H1 (cell line): ENCODE results near the gene INTU. TPM values are rescaled to one million over a fixed set of nuclear protein-coding genes. Genes with fewer than 3 reads are reported as not detected.

Source experiments
- CTCF ChIA-PET: fragments of 300-600 bp; sonication (Branson Sonifier 250); formaldehyde crosslinking; loops from one replicate; lab custom pipeline; 2021; ENCODE audit not compliant: partially characterized antibody; lab: Charles Lee
- POLR2A ChIA-PET: fragments of 300-600 bp; sonication (Branson Sonifier 250); formaldehyde crosslinking; loops from one replicate; lab custom pipeline; 2021; ENCODE audit warnings: inconsistent platforms; ENCODE audit not compliant: partially characterized antibody; lab: Charles Lee
- DNase-seq, 2 experiments: peaks; one replicate each; pipeline versions ENCODE4 v3.0.0 to v3.0.0-alpha.2; 2010 to 2022; ENCODE audit warnings: low spot score in 2 of 2, low read depth in 1 of 2, mixed read lengths in 1 of 2
- FAIRE-seq: peaks from 2 replicates; lab custom pipeline; 2011; peaks lifted over from hg19 to GRCh38; lab: Jason Lieb, UNC
- H2AFZ ChIP-seq: 2 replicates; pipeline ENCODE4 v1.8.1; 2012; ENCODE audit warnings: low read length, inconsistent platforms
- H2AK5ac ChIP-seq: 2 replicates; pipeline ENCODE4 v1.6.1; 2013; ENCODE audit warnings: low read depth, low read length
- H2BK120ac ChIP-seq: replicated peaks from 2 replicates; pipeline ENCODE3; 2013; ENCODE audit warnings: low read depth, low read length, inconsistent platforms
- H2BK12ac ChIP-seq: 2 replicates; pipeline ENCODE4 v1.6.1; 2013; ENCODE audit warnings: low read depth, low read length
- H2BK15ac ChIP-seq: 2 replicates; pipeline ENCODE4 v1.6.1; 2013; ENCODE audit warnings: low read length
- H2BK20ac ChIP-seq: 2 replicates; pipeline ENCODE4 v1.6.1; 2013; ENCODE audit warnings: low read length
- H2BK5ac ChIP-seq: 2 replicates; pipeline ENCODE4 v1.6.1; 2013; ENCODE audit warnings: low read depth, low read length
- H3K14ac ChIP-seq: 2 replicates; pipeline ENCODE4 v1.6.1; 2013; ENCODE audit warnings: inconsistent platforms; ENCODE audit not compliant: insufficient read length
- H3K18ac ChIP-seq: 2 replicates; pipeline ENCODE4 v1.6.1; 2013; ENCODE audit warnings: low read length; ENCODE audit errors: extremely low read depth
- H3K23ac ChIP-seq: 2 replicates; pipeline ENCODE4 v1.6.1; 2013; ENCODE audit warnings: inconsistent platforms; ENCODE audit not compliant: insufficient read length
- H3K23me2 ChIP-seq: 2 replicates; pipeline ENCODE4 v1.6.1; 2013; ENCODE audit warnings: low read depth, low read length
- H3K27ac ChIP-seq: 2 replicates; pipeline ENCODE4 v1.6.1; 2011; ENCODE audit warnings: low read depth, low read length, inconsistent platforms
- H3K27me3 ChIP-seq, 4 experiments: replicated peaks in 1 of 4; 1 replicate in 1 of 4; 2 replicates in 3 of 4; pipeline versions ENCODE4 v1.6.1 to v1.8.1; 2011 to 2013; ENCODE audit warnings: low read length in 3 of 4, mild to moderate bottlenecking in 3 of 4, inconsistent platforms in 2 of 4, mixed read lengths in 2 of 4, moderate library complexity in 1 of 4; ENCODE audit not compliant: control insufficient read depth in 3 of 4, insufficient read depth in 3 of 4; ENCODE audit errors: extremely low read depth in 1 of 4
- H3K36me3 ChIP-seq, 4 experiments: 2 replicates each; pipeline versions ENCODE4 v1.6.1 to v1.8.1; 2011 to 2013; ENCODE audit warnings: mild to moderate bottlenecking in 4 of 4, low read length in 3 of 4, moderate library complexity in 2 of 4, control low read depth in 1 of 4, inconsistent platforms in 1 of 4; ENCODE audit not compliant: insufficient read depth in 4 of 4, control insufficient read depth in 2 of 4
- H3K4ac ChIP-seq: replicated peaks from 2 replicates; pipeline ENCODE3; 2013; ENCODE audit warnings: low read length, low read depth, mixed read lengths, inconsistent platforms; ENCODE audit not compliant: insufficient read length
- H3K4me1 ChIP-seq, 4 experiments: replicated peaks in 1 of 4; 1 replicate in 1 of 4; 2 replicates in 3 of 4; pipeline versions ENCODE4 v1.6.1 to v1.8.1; 2011 to 2013; ENCODE audit warnings: low read length in 3 of 4, inconsistent platforms in 2 of 4, mixed read lengths in 1 of 4; ENCODE audit not compliant: insufficient read depth in 4 of 4, control insufficient read depth in 3 of 4
- H3K4me2 ChIP-seq, 2 experiments: 2 replicates each; pipeline versions ENCODE4 v1.6.1 to v1.8.1; 2011 to 2013; ENCODE audit warnings: low read depth in 2 of 2, low read length in 2 of 2, control low read depth in 1 of 2, inconsistent platforms in 1 of 2, mild to moderate bottlenecking in 1 of 2; ENCODE audit not compliant: insufficient read depth in 1 of 2
- H3K4me3 ChIP-seq, 4 experiments: fragments of 200-600, 300-600 bp in 1 of 4; sonication (generic), shearing (Covaris generic), sonication (Bioruptor Twin) in 1 of 4; 2 replicates each; pipeline versions ENCODE4 v1.5.1 to v1.8.1; 2011 to 2016; ENCODE audit warnings: low read length in 4 of 4, low read depth in 3 of 4, control low read depth in 2 of 4, inconsistent platforms in 2 of 4, mild to moderate bottlenecking in 2 of 4, mixed read lengths in 1 of 4, moderate library complexity in 1 of 4; ENCODE audit not compliant: insufficient read depth in 2 of 4; ENCODE audit errors: extremely low read depth in 1 of 4
- H3K56ac ChIP-seq: replicated peaks from 2 replicates; pipeline ENCODE3; 2013; ENCODE audit warnings: low read depth, mild to moderate bottlenecking, mixed read lengths, low read length, inconsistent platforms; ENCODE audit not compliant: insufficient read length
- H3K79me1 ChIP-seq: 2 replicates; pipeline ENCODE4 v1.6.1; 2013; ENCODE audit warnings: low read depth, low read length, control low read depth
- H3K79me2 ChIP-seq, 2 experiments: 2 replicates each; pipeline versions ENCODE4 v1.6.1 to v1.8.1; 2012 to 2013; ENCODE audit warnings: low read length in 2 of 2, mild to moderate bottlenecking in 2 of 2, inconsistent platforms in 1 of 2; ENCODE audit not compliant: insufficient read depth in 2 of 2, control insufficient read depth in 1 of 2
- H3K9ac ChIP-seq, 4 experiments: replicated peaks in 1 of 4; 1 replicate in 1 of 4; 2 replicates in 3 of 4; pipeline versions ENCODE4 v1.6.1 to v1.8.1; 2011 to 2013; ENCODE audit warnings: low read depth in 3 of 4, low read length in 3 of 4, control low read depth in 2 of 4, mild to moderate bottlenecking in 2 of 4, moderate library complexity in 2 of 4, inconsistent platforms in 1 of 4; ENCODE audit errors: extremely low read depth in 1 of 4
- H3K9me3 ChIP-seq, 2 experiments: 2 replicates each; pipeline versions ENCODE4 v1.6.1 to v1.8.1; 2012 to 2013; ENCODE audit warnings: mild to moderate bottlenecking in 2 of 2, moderate library complexity in 2 of 2, control low read depth in 1 of 2, inconsistent platforms in 1 of 2, low read depth in 1 of 2, low read length in 1 of 2, mixed read lengths in 1 of 2; ENCODE audit not compliant: insufficient read depth in 2 of 2
- H4K20me1 ChIP-seq, 2 experiments: replicated peaks in 1 of 2; 2 replicates each; pipeline versions ENCODE3 to v1.8.1; 2011 to 2013; ENCODE audit warnings: inconsistent platforms in 2 of 2, low read length in 2 of 2, mild to moderate bottlenecking in 1 of 2; ENCODE audit not compliant: insufficient read depth in 2 of 2, control insufficient read depth in 1 of 2
- H4K5ac ChIP-seq: 2 replicates; pipeline ENCODE4 v1.6.1; 2013; ENCODE audit warnings: low read length, low read depth, mixed read lengths, inconsistent platforms; ENCODE audit not compliant: insufficient read length
- H4K8ac ChIP-seq: 2 replicates; pipeline ENCODE4 v1.8.0; 2013; ENCODE audit warnings: mild to moderate bottlenecking, moderate library complexity, low read length, inconsistent platforms; ENCODE audit not compliant: insufficient read depth; ENCODE audit errors: extremely low read depth
- H4K91ac ChIP-seq: replicated peaks from 2 replicates; pipeline ENCODE3; 2013; ENCODE audit warnings: low read length, mixed read lengths, inconsistent platforms; ENCODE audit not compliant: insufficient read length
- BRCA1 ChIP-seq: IDR thresholded peaks from 2 replicates; pipeline ENCODE4 v1.6.1; 2012; ENCODE audit warnings: low read depth, low read length, improper control_type of control experiment
- CHD2 ChIP-seq: IDR thresholded peaks from 2 replicates; pipeline ENCODE4 v1.6.1; 2012; ENCODE audit warnings: low read length, improper control_type of control experiment
- KDM4A ChIP-seq: IDR thresholded peaks from one replicate; pipeline ENCODE4 v1.7.1; 2012; ENCODE audit warnings: low read depth, mild to moderate bottlenecking, moderate library complexity, low read length, inconsistent platforms; ENCODE audit not compliant: severe bottlenecking
- POLR2AphosphoS5 ChIP-seq: IDR thresholded peaks from 2 replicates; pipeline ENCODE4 v1.6.1; 2011; ENCODE audit warnings: low read depth, low read length
- SP4 ChIP-seq: IDR thresholded peaks from 2 replicates; pipeline ENCODE4 v1.6.1; 2012; ENCODE audit warnings: low read length, inconsistent platforms
- WGBS, 2 experiments: shearing (Covaris generic) in 1 of 2; methylation state at CpG; one replicate each; pipeline versions ENCODE4 v1.1.6 to v1.1.7; 2013 to 2015; ENCODE audit warnings: low lambda C conversion rate in 2 of 2, mixed read lengths in 2 of 2, inconsistent platforms in 1 of 2, low coverage in 1 of 2, missing lambda C conversion rate in 1 of 2; ENCODE audit not compliant: insufficient replicate concordance in 2 of 2, insufficient coverage in 1 of 2, insufficient read length in 1 of 2; ENCODE audit errors: extremely low coverage in 1 of 2, missing lambda C conversion rate in 1 of 2; 5-methylcytosine and 5-hydroxymethylcytosine counted together
- polyA plus RNA-seq, 7 experiments: library from polyadenylated mRNA; depleted of rRNA in 3 of 7; stranded (reverse) in 5 of 7; unstranded in 2 of 7; fragments of >200 nt in 5 of 7; fragments of 200-250 nt in 2 of 7; gene quantifications; 1 replicate in 5 of 7; 2 replicates in 1 of 7; 4 replicates in 1 of 7; pipeline versions ENCODE4 v1.2.1 to v1.2.3, GENCODE V29; 2011 to 2013; ENCODE audit warnings: missing spikeins in 2 of 7, mixed read lengths in 2 of 7
- total RNA-seq: library from RNA; stranded (reverse); fragmentation: NEBNext Ultra II Directional; extraction: Animal tissue kit (Norgen Biotek cat#: 25700); gene quantifications from 2 replicates; pipeline ENCODE4 v1.2.1, GENCODE V29; 2021

INTU gene
- total and polyA plus RNA-seq, 2 of the 8 experiments (the other 6 are each of a cell fraction or from before 2014, with no cell fraction given), result 6.0 to 15.1 TPM

GRCh38 chr4:127667116-127667515, 34.4 kb downstream of the INTU start:
- no peak overlapping the region for H3K4me3 ChIP-seq
- H2AK5ac ChIP-seq, result no peak overlapping the region
- no peak overlapping the region for H3K23ac ChIP-seq
- H3K23me2 ChIP-seq, result no peaks in the 10 kb centered on the region
- H2BK120ac ChIP-seq, result no peak overlapping the region
- no peak overlapping the region for H2BK12ac ChIP-seq
- no peak overlapping the region for H3K27ac ChIP-seq
- FAIRE-seq (no peak), DNase-seq (no peak)
- CTCF ChIA-PET, result interaction anchor here (0.6 to 0.8 kb wide), 2 partner anchors 121 to 277 kb away, joined by 3 read pairs; no protein-coding TSS in a partner anchor
- no peaks in the 10 kb centered on the region for H4K20me1 ChIP-seq
- H3K14ac ChIP-seq, result no peak overlapping the region
- H3K79me1 ChIP-seq, result no peaks in the 10 kb centered on the region
- no peak overlapping the region for H3K4ac ChIP-seq
- H3K4me1 ChIP-seq, result peaks cover 0 to 6% (median 1%) of the 10 kb centered on the region in 4 experiments; a peak in 3 of 7 replicates
- H2BK20ac ChIP-seq, result no peak overlapping the region
- no peak overlapping the region for H4K5ac ChIP-seq
- no peaks in the 10 kb centered on the region for H3K79me2 ChIP-seq
- H4K8ac ChIP-seq, result no peak overlapping the region
- H2AFZ ChIP-seq, result no peak overlapping the region
- H3K27me3 ChIP-seq, result no peaks in the 10 kb centered on the region
- H3K56ac ChIP-seq, result no peak overlapping the region
- no peak overlapping the region for H3K4me2 ChIP-seq
- H3K18ac ChIP-seq, result no peak overlapping the region
- no peaks in the 10 kb centered on the region for H3K9me3 ChIP-seq
- no peak overlapping the region for H2BK5ac ChIP-seq
- WGBS, 2 experiments, result 80% methylated on average over 2 of the region's 2 CpGs; no CpG with 5 or more reads in 1 of the 2 experiments
- H3K9ac ChIP-seq, result no peak overlapping the region
- TF ChIP-seq CHD2, result no peak
- TF ChIP-seq POLR2AphosphoS5, result no peak
- no peak for TF ChIP-seq KDM4A
- no peak for TF ChIP-seq BRCA1
- TF ChIP-seq SP4, result no peak
- POLR2A ChIA-PET, result interaction anchor here (0.6 kb wide), 1 partner anchor 620 kb away, joined by 3 read pairs; the partner anchor contains the start of gene PGRMC2
- H4K91ac ChIP-seq, result no peak overlapping the region
- H3K36me3 ChIP-seq, result no peaks in the 10 kb centered on the region; a peak in 1 of 8 replicates
- no peak overlapping the region for H2BK15ac ChIP-seq
